K562 (cell line): ENCODE results near the gene LMCD1.

Experiments
- ESRRA ChIP-seq: fragments of 450-650 bp; IDR thresholded peaks from 2 replicates; pipeline ENCODE4 v1.6.1; 2014; ENCODE audit warnings: low read depth, mild to moderate bottlenecking, moderate library complexity, borderline replicate concordance
- EZH2 ChIP-seq: IDR thresholded peaks from 2 replicates; pipeline ENCODE4 v1.6.1; 2012; ENCODE audit warnings: low read depth, mild to moderate bottlenecking, inconsistent platforms, low read length, borderline replicate concordance
- GTF2F1 ChIP-seq: IDR thresholded peaks from 2 replicates; pipeline ENCODE4 v1.6.1; 2011; ENCODE audit warnings: low read depth, low read length, improper control_type of control experiment
- NRF1 ChIP-seq, 2 experiments: fragments of 450-650 bp; IDR thresholded peaks in 1 of 2; conservative IDR thresholded peaks in 1 of 2; 2 replicates each; pipeline ENCODE4 v1.6.1; 2014; ENCODE audit warnings: mild to moderate bottlenecking in 2 of 2
- ZBTB7A ChIP-seq: IDR thresholded peaks from 2 replicates; pipeline ENCODE4 v1.6.1; 2011; ENCODE audit warnings: low read depth, mild to moderate bottlenecking, low read length, moderate library complexity, borderline replicate concordance; ENCODE audit not compliant: control insufficient read depth
- ZNF24 ChIP-seq: fragments of 450-650 bp; IDR thresholded peaks from 2 replicates; pipeline ENCODE4 v1.6.1; 2016

GRCh38 chr3:8579943-8580342 is 78.3 kb downstream of the LMCD1 start:
- TF ChIP-seq EZH2 (no peak), GTF2F1 (no peak), ZBTB7A (no peak), NRF1 (conservative IDR thresholded peaks at IDR 0.05 in 1 of 2, IDR thresholded peaks at IDR 0.05 in 1 of 2) (no peak), ESRRA (no peak), ZNF24 (no peak)
